Measurements from ENCODE around the gene SERHL2.
"Not testable (repeated sequence)": the region's sequence is repeated elsewhere in the genome, so short reads cannot be mapped to it uniquely, and the experiment has no call there.

SERHL2 gene

DNA sequence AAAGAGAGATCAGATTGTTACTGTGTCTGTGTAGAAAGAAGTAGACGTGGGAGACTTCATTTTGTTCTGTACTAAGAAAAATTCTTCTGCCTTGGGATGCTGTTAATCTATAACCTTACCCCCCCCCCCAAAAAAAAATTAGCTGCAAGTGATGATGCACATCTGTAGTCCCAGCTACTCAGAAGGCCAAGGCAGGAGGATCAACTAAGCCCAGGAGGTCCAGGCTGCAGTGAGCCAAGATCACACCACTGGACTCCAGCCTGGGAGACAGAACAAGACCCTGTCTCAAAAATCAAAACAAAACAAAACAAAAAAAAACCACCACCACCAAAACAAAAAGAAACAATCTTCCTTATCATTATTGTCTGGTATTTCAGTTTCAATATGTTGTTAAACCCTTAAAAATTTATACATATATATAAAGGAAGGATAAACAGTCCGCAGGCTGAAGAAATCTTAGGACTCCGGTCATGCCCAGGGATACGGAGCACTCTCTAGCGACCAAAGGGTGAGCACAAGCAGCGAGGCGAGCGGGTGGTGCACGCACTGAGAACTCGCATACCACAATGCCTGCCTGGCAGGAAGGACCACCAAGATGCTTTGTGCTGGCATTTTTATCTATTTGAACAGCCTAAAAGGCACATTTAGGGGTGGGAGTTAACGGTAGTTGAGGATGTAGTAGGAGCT, 54.5 kb downstream of the SERHL2 start:
- DNase-seq: no peak

DNA sequence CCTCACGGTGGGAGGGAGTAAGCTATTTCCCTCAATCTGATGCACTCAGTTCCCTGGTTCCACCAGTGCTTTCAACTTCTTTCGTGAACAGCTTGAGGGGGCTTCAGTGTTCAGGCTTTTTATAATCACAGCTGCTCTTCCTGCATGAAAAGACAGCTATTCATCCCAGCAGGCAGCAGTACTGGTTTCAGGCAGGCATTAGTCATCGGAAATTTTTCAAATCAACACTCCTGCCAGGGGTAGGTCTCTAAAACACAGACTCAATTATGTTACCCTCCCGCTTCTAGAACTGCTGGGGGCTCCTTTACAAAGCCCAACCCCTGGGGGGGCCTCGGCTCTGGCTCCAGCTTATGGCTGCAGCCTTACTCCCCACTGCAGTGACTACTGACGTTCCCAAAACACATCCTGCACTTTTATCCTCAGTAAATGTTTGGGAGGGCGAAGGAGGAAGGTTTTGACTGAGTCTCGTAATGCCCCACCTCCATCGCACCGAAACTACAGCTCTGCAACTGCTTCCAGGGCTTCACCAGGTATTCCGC, 55.1 kb downstream of the SERHL2 start:
- DNase-seq: no peak

DNA sequence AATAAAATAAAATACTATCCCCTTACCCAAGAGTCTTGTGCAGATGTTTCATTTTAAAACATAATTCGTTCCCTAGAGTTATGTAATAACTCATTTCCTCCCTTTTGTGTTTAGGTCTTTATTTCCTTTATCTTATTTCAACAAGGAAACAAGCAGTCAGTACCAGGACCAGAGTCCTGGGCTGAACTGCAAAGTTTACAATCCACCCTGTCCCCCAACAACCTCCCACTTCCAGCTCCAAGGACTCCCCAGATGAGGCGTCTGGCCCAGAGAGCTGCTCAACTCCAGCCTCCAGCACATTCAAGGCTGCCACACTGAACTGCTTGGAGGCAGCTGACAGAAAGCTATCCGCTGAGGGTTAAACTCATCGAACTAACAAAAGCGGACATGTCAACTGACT, 56.4 kb downstream of the SERHL2 start:
- DNase-seq: no peak

DNA sequence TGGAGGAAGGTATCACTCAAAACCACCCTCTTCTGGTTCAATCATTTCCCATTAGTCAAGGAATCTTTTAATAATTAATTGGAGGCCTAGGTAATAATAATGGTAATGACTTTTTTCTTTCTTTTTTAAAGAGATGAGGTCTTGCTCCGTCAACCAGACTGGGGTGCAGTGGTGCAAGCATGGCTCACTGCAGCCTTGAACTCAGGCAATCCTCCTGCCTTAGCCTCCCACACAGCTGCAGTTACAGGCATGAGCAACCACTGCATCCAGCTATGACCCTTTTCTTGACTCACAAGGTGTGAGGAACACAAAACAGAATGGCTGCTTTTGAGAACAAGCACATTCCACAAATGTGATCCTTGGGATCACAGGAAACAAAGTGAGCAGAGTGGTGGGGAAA, 57.3 kb downstream of the SERHL2 start:
- no peak for DNase-seq

DNA sequence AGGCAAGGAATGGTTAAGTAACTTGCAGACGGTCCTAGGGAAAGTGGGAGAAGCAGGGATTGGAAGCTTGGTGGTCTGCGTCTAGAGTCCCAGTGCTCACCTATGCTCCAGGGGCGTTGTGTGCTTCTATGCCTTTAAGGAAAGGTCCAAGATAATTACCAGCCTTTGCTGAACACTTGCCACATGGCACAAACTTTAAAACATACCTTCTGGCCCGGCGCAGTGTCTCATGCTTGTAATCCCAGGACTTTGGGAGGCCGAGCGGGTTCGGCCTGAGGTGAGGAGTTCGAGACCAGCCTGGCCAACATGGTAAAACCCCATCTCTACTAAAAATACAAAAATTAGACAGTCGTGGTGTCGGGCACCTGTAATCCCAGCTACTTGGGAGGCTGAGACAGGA, 58.6 kb downstream of the SERHL2 start:
- no peak for DNase-seq

DNA sequence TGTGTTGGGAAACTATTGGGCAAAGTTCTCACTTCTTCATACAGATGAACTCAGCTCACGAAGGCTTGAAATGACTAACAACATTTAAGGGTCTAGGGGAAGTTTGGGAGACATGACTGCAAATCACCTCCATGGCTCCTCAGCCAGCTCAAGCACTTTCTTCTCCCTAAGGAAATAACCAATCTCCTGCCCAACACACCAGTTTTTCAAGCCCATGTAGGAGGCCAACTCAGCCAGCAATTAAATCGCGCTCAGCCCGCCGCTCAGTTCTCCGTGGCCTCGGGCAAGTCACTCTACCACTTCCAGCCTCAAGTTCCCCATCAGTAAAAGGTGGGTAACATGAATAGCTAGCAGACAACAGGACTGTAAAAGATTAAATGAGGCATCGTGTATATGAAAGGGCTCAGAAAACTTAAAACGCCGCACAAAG, 60.1 kb downstream of the SERHL2 start:
- no peak for DNase-seq

DNA sequence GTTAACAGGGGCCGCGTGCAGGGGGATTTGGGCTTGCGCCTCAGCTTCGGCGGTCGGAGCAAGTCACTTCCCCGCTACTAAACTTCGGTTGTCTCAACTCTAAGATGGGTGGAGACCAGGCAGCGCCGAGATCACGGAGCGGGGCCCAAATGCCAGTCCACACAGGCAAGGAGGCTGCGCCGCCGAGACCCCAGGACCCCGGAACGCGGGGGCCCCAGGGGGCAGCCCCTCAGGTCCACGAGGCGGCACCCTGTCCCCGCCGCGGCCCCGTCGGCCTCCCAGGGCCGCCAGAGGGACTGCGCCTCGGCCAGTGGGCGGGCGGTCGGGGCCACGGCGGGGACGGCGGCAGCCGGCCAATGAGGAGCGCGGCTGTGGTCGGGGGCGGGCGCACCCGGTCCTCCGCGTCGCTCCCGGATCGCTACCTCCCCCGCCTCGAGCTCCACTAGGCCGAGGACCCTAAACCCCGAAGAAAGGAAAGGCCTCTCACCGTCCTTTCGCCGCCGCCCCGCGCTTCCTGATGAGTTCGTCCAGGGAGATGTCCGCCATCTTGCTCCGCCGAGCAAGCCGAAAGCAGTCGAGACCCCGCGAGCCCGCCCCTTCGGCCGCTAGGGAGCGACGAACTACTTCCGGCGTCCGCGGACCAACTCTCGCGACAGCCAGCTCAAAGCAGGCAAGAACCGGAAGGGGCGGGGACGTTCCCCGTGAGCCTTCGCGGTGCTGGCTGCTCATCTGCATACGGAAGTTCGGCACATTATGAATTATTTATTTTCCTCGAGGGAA, 60.7 kb downstream of the SERHL2 start, which contains the start of gene POLDIP3:
Gene POLDIP3 (minus strand): TSS at position 572 of the 780 bp plus-strand sequence. CDS start 26 bp downstream, at position 546.
- peak; percentile 100 for DNase-seq

DNA sequence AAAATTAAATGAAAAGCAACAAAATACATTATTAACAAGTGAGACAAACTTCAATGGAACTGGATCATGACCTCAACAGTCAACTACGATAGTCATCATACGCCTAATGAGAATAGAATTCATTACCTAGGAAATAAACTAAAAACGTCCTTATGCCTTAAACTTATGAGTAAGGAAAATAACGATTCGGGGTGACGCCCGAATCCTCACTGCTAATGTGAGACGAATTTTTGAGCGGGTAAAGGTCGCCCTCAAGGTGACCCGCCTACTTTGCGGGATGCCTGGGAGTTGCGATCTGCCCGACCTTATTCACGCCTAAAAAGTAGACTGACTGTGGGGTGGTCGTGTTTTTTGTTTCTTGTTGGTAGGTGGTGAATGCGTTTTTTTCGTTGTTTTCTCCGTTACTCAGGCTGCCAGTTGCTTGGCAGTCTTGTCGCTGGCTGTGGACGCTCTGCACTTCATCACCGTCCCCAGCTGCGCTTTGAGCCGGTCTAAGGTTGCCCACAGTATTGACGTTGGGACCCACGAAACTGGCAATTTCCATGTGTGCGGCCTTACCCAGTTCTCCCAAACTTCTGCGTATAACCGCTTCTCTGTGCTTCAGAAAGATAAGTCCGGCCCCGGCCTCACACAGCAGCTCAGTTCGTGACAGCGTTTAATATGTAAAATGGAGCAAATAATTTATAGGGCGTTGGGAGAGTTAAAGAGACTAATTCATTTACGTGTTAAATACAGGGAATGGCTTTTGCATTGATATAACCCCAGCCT, 61.5 kb downstream of the SERHL2 start:
- peak; percentile 94 for DNase-seq

DNA sequence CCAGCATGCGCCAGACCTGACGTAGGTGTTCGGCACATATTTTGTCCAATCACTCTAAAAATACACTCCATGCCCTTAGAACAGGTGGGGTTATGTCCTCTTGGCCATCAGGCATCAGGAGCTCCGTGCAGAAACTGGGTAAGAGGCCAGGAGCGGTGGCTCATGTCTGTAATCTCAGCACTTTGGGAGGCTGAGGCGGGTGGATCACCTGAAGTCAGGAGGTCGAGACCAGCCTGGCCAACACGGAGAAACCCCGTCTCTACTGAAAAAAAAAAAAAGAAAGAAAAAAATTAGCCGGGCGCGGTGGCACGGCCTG, 62.1 kb downstream of the SERHL2 start:
- not testable (repeated sequence) for DNase-seq

DNA sequence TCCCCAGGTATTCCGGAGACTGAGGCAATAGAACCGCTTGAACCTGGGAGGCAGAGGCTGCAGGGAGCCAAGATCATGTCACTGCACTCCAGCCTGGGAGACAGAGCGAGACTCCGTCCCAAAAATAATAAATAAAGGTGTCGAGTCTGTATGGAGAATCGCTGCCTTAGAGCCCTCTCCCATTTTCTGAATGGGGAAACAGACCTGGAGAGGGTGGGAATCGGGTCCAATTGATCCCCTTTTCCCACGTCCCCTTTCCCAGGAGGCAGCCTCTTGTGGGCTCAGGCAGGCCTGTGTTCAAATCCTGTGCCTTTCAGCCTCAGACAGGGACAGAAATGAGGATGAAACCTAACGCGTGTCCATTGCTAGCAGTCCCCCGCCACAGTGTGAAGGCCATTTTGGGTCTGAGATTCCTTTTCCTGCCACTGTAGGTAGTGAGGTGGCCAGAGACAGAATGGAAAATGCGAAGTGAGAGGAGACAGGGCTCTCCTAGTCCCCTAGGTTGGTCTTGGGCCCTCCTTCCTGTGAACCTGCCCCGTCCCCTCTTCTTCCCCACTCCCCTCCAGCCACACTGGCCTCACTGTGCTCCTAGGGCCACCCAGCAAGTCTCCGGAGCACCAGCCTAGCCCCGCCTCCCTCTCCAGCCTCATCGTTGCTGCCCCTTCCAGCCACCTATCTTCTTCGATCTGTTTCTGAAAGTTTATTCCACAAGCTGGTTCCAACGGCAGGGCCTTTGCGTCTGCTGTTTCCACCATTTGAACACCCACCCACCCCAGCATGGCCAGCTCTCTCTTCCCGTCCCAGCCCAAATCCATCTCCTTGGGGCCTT, 63.6 kb downstream of the SERHL2 start:
- no peak for DNase-seq

DNA sequence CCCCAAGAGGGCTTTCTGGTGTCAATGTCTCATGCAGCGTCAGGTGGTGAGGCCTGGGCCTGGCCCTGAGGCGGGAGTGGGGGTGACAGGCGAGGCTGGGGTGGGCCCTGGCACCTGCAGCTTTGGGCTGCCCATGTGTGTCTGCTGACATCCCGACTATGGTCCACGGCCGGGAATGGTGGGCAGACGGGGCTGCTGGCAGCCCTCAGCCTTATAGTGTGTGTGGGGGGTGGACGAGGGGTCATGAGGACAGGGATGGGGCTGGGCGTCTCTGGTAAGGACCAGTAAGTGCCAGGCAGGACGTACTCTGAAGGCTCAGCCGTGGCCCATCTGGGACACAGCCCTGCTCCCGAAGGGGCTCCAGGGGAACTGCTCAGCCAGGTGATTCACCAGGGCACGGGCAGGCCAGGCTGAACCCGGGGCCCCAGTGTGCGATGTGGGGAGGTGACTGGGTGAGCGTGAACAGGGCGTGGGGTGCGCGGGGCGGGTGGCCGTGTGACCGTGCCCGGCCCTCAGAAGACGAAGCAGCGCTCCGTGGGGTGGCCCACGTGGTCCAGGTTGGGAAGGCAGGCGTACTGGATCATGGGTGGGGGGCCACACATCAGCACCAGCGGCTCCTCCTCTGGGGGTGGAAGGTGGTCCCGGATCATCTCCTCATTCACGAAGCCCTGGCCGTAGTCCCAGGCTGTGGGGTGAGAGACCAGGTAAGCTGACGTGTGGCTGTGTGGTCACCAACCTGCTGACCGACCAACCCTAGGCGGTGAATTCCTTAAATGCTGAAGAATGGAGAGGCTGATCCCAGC, 65.7 kb downstream of the SERHL2 start:
- no peak for DNase-seq

DNA sequence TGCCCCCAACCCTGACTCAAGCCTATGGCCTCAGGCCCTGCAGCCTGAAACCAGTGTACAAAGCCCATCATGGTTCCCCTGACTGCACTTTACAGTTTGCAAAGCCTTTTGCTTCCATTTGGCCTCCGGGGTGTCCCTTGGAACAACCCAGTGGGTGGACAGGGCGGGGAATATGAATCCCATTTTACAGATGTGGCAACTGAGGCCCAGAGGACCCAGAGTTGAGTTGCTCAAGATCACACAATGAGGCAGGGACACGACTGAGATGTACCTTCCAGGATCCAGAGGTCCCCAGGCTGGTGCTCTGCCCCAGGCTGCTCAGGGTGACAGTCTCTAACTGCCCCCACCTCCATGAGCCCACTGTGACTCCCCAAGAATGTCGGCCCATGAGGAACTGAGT, 66.3 kb downstream of the SERHL2 start:
- no peak for DNase-seq

DNA sequence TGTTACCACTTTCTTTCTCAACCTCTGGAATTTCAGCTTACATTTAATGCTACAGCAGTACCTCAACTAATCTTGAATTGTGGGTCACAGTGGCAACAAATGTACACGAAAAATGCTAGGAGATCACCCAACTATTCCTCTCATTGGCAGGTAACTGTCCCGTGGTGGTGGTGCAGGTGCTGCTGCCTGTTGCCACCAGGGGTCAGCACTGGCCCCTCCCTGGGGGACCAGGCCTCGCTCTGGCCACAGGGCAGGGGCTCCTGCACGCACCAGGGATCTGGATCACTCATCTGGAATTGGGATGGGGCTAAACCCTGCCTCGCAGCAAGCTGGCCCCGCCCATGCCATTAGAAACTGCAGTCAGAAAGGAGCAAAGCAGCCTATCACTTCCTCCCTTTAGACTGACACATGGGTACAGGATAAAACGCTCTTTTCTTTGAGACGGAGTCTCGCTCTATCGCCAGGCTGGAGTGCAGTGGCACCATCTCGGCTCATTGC, 67.8 kb downstream of the SERHL2 start:
- peak; percentile 63 for DNase-seq

DNA sequence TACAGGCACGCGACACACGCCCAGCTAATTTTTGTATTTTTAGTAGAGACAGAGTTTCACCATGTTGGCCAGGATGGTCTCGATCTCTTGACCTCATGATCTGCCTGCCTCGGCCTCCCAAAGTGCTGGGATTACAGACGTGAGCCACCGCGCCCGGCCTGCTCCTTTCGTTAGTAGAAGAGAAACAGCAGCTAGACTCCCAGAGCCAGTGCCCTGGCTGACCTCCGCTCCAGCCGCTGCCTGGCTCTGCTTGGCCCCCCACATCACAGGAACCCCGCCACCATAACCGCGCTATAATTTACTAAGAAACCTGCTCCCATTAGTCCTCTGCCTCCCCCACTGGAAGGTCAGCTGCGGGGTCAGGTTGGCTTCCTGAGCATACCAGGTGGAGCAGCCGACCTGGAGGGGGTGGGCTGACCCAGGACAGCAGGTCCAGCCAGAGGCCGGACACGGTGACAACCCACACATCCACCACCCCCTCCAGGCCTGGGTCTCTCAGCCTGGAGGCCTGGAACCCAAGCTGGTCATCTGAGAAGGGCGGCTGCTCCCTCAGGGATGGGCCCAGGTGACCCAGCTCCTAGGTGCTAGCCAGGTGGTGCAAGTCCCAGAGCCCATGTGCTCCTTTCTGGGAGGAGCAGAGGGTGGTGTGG, 68.4 kb downstream of the SERHL2 start:
- no peak for DNase-seq

DNA sequence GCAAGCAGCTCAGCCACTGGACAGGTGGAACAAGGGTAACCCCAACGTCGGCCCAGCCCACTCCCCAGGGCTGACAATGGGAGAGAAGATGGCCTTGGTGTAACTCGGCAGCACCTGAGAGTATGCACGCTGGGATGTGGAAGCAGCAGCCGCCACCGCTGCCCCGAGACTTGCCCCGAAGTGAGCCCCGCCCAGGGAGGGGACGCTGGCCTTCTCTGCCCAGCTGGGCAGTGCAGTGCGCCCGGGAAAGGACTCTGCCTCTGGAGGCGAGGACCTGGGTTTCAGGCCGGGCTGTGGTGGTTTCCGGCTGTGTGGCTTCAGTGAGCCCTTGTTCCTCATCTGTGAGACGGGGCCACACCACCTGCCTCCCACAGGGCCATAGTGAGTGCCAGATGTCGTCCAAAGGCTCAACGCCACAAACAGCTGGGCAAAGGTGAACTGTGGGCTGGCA, 69.6 kb downstream of the SERHL2 start:
- DNase-seq: no peak

Measured in right kidney (tissue), 1 donor.